HG03095 (cell line): ENCODE measurements around the gene KRTAP4-1.
"Not testable (repeated sequence)": the region's sequence is repeated elsewhere in the genome, so short reads cannot be mapped to it uniquely, and the experiment has no call there.

Experiments used
- ATAC-seq: cut with Tn5 transposase; IDR thresholded peaks from one replicate; pipeline ENCODE4 v1.9.1; 2021; ENCODE audit warnings: moderate library complexity; ENCODE audit not compliant: unreplicated experiment

The KRTAP4-1 gene

GRCh38 chr17:41184480-41184961 is at the start of gene KRTAP4-1:
TSS of gene KRTAP4-1 (minus strand) at chr17:41184911. CDS start at chr17:41184854, 57 bp downstream.
- ATAC-seq: no peak

- ATAC-seq: not testable (repeated sequence)
Observed at GRCh38 chr17:41232399-41233105, 47.8 kb upstream of the KRTAP4-1 start, which contains the start of gene KRTAP9-3. TSS of gene KRTAP9-3 (plus strand) at chr17:41232449. CDS start at chr17:41232502, 53 bp downstream.

- no peak for ATAC-seq
Observed at GRCh38 chr17:41231731-41232130, 47.0 kb upstream of the KRTAP4-1 start.

- no peak for ATAC-seq
Observed at GRCh38 chr17:41230094-41230493, 45.4 kb upstream of the KRTAP4-1 start.

GRCh38 chr17:41226598-41227095 is 41.9 kb upstream of the KRTAP4-1 start, which contains the start of gene KRTAP9-2:
TSS of gene KRTAP9-2 (plus strand) at chr17:41226648. CDS start at chr17:41226655, 7 bp downstream.
- not testable (repeated sequence) for ATAC-seq

GRCh38 chr17:41226051-41226450 is 41.3 kb upstream of the KRTAP4-1 start:
- no peak for ATAC-seq

GRCh38 chr17:41223821-41224220 is 39.1 kb upstream of the KRTAP4-1 start:
- ATAC-seq: no peak

GRCh38 chr17:41215681-41216080 is 31.0 kb upstream of the KRTAP4-1 start:
- ATAC-seq: no peak

- ATAC-seq: no peak
Observed at GRCh38 chr17:41212524-41213169, 27.9 kb upstream of the KRTAP4-1 start.

- no peak for ATAC-seq
Observed at GRCh38 chr17:41211845-41212466, 27.2 kb upstream of the KRTAP4-1 start.

- ATAC-seq: no peak
Observed at GRCh38 chr17:41199421-41200078, 14.8 kb upstream of the KRTAP4-1 start.

GRCh38 chr17:41196068-41196467 is 11.4 kb upstream of the KRTAP4-1 start:
- ATAC-seq: no peak

- no peak for ATAC-seq
Observed at GRCh38 chr17:41190328-41190727, 5.6 kb upstream of the KRTAP4-1 start.

- ATAC-seq: not testable (repeated sequence)
Observed at GRCh38 chr17:41189837-41190318, 5.2 kb upstream of the KRTAP4-1 start, which contains the start of gene KRTAP9-1. TSS of gene KRTAP9-1 (plus strand) at chr17:41189887. CDS start at chr17:41189887, 0 bp downstream.

- no peak for ATAC-seq
Observed at GRCh38 chr17:41186872-41187271, 2.2 kb upstream of the KRTAP4-1 start.

GRCh38 chr17:41185001-41185400 is 290 bp upstream of the KRTAP4-1 start:
- ATAC-seq: no peak

- ATAC-seq: no peak
Observed at GRCh38 chr17:41178843-41179616, 5.7 kb downstream of the KRTAP4-1 start.

GRCh38 chr17:41178341-41178740 is 6.4 kb downstream of the KRTAP4-1 start:
- ATAC-seq: no peak

GRCh38 chr17:41177727-41178271 is 6.9 kb downstream of the KRTAP4-1 start, which contains the start of gene KRTAP4-2:
TSS of gene KRTAP4-2 (minus strand) at chr17:41178221. CDS start at chr17:41178164, 57 bp downstream.
- ATAC-seq: no peak
